Measurements from ENCODE around the gene HNRNPAB. TPM values are rescaled to one million over a fixed set of nuclear protein-coding genes. Genes with fewer than 3 reads are reported as not detected.

Gene HNRNPAB
- total RNA-seq, 1 donor: 40.9 TPM

DNA sequence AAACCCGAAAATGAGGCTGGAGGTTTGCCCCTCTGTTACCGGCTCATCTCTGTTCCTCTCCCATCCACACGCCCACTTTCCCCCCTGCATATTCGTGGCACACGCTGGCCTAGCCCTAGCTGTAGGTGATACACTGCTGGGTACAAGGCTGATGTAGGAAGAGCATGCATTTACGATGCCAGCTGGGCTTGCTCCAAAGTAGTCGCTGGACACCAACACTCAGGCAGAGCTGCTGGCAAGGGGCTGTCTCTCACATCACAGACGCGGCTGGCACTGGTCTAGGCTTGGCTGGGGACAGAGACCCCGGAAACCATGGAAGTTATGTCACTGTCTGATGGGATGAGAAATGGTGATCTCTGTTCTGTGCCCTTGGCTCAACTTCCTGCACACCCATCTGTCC, 38.1 kb downstream of the HNRNPAB start:
- TF ChIP-seq, protein P1, sequence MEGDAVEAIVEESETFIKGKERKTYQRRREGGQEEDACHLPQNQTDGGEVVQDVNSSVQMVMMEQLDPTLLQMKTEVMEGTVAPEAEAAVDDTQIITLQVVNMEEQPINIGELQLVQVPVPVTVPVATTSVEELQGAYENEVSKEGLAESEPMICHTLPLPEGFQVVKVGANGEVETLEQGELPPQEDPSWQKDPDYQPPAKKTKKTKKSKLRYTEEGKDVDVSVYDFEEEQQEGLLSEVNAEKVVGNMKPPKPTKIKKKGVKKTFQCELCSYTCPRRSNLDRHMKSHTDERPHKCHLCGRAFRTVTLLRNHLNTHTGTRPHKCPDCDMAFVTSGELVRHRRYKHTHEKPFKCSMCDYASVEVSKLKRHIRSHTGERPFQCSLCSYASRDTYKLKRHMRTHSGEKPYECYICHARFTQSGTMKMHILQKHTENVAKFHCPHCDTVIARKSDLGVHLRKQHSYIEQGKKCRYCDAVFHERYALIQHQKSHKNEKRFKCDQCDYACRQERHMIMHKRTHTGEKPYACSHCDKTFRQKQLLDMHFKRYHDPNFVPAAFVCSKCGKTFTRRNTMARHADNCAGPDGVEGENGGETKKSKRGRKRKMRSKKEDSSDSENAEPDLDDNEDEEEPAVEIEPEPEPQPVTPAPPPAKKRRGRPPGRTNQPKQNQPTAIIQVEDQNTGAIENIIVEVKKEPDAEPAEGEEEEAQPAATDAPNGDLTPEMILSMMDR (IDR thresholded peaks at IDR 0.05; ENCODE audit: extremely low read depth, low read depth, low read length): no peak
- Histone ChIP-seq H4K20me1 (ENCODE audit: insufficient read depth, low read length) (no peaks in the 10 kb centered on the region), H3K27me3 (ENCODE audit: insufficient read depth, low read length) (no peaks in the 10 kb centered on the region), H3K27ac (ENCODE audit: low read depth, low read length) (no peak overlapping the region), H3K79me2 (ENCODE audit: insufficient read depth, low read length) (no peaks in the 10 kb centered on the region), H3K4me1 (ENCODE audit: insufficient read depth, low read length) (no peaks in the 10 kb centered on the region), H3K36me3 (ENCODE audit: insufficient read depth, low read length) (no peaks in the 10 kb centered on the region), H3K9me3 (ENCODE audit: low read depth, low read length) (no peaks in the 10 kb centered on the region), H2AFZ (ENCODE audit: low read length) (no peak overlapping the region), H3K4me2 (ENCODE audit: insufficient read depth, low read length) (no peak overlapping the region), H3K4me3 (ENCODE audit: insufficient read depth, low read length) (no peak overlapping the region)
- peak; percentile 69 for DNase-seq (ENCODE audit: insufficient read length, low spot score, missing footprints)

DNA sequence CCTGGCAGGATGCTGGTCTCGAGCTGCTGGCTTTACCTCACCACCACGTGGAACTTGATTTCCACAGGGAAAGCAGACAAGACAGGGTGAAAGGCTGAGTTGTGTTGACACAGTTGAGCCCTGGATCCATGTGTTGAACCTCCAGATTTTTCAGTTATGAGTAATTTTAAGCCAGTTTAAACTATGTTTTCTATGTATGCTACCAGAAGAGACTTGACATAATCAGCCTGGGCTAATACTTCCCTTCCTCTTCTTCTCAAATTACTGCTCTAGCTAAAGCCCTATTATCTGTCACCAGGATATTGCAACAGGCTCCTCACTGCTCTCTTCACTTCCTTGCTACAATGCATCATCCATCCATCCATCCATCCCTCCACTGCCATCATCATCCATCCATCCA, 40.2 kb downstream of the HNRNPAB start:
- Histone ChIP-seq H3K4me3 (ENCODE audit: insufficient read depth, low read length) (no peak overlapping the region), H2AFZ (ENCODE audit: low read length) (no peak overlapping the region), H3K27ac (ENCODE audit: low read depth, low read length) (no peak overlapping the region), H3K36me3 (ENCODE audit: insufficient read depth, low read length) (no peaks in the 10 kb centered on the region), H4K20me1 (ENCODE audit: insufficient read depth, low read length) (no peaks in the 10 kb centered on the region), H3K4me1 (ENCODE audit: insufficient read depth, low read length) (peaks cover 3% of the 10 kb centered on the region), H3K4me2 (ENCODE audit: insufficient read depth, low read length) (no peak overlapping the region), H3K79me2 (ENCODE audit: insufficient read depth, low read length) (no peaks in the 10 kb centered on the region), H3K9me3 (ENCODE audit: low read depth, low read length) (no peaks in the 10 kb centered on the region), H3K27me3 (ENCODE audit: insufficient read depth, low read length) (no peaks in the 10 kb centered on the region)
- TF ChIP-seq, protein P1 (IDR thresholded peaks at IDR 0.05; ENCODE audit: extremely low read depth, low read depth, low read length): no peak
- peak; percentile 71 for DNase-seq (ENCODE audit: insufficient read length, low spot score, missing footprints)

GRCh38 chr5:178245389-178245788, 41.1 kb downstream of the HNRNPAB start:
- H3K4me2 ChIP-seq (ENCODE audit: insufficient read depth, low read length): no peak overlapping the region
- no peak for DNase-seq (ENCODE audit: insufficient read length, low spot score, missing footprints)
- peaks cover 5% of the 10 kb centered on the region for H3K4me1 ChIP-seq (ENCODE audit: insufficient read depth, low read length)
- H3K79me2 ChIP-seq (ENCODE audit: insufficient read depth, low read length): no peaks in the 10 kb centered on the region
- TF ChIP-seq, protein P1 (IDR thresholded peaks at IDR 0.05; ENCODE audit: extremely low read depth, low read depth, low read length): no peak
- H3K9me3 ChIP-seq (ENCODE audit: low read depth, low read length): no peaks in the 10 kb centered on the region
- H4K20me1 ChIP-seq (ENCODE audit: insufficient read depth, low read length): no peaks in the 10 kb centered on the region
- no peak overlapping the region for H2AFZ ChIP-seq (ENCODE audit: low read length)
- H3K27ac ChIP-seq (ENCODE audit: low read depth, low read length): no peak overlapping the region
- no peaks in the 10 kb centered on the region for H3K27me3 ChIP-seq (ENCODE audit: insufficient read depth, low read length)
- H3K36me3 ChIP-seq (ENCODE audit: insufficient read depth, low read length): no peaks in the 10 kb centered on the region
- H3K4me3 ChIP-seq (ENCODE audit: insufficient read depth, low read length): no peak overlapping the region

- Histone ChIP-seq H3K36me3 (ENCODE audit: insufficient read depth, low read length) (no peaks in the 10 kb centered on the region), H3K27ac (ENCODE audit: low read depth, low read length) (no peak overlapping the region), H3K4me1 (ENCODE audit: insufficient read depth, low read length) (peaks cover 5% of the 10 kb centered on the region), H3K4me2 (ENCODE audit: insufficient read depth, low read length) (no peak overlapping the region), H3K27me3 (ENCODE audit: insufficient read depth, low read length) (no peaks in the 10 kb centered on the region), H3K9me3 (ENCODE audit: low read depth, low read length) (no peaks in the 10 kb centered on the region), H3K4me3 (ENCODE audit: insufficient read depth, low read length) (no peak overlapping the region), H2AFZ (ENCODE audit: low read length) (no peak overlapping the region), H4K20me1 (ENCODE audit: insufficient read depth, low read length) (no peaks in the 10 kb centered on the region), H3K79me2 (ENCODE audit: insufficient read depth, low read length) (no peaks in the 10 kb centered on the region)
- DNase-seq (ENCODE audit: insufficient read length, low spot score, missing footprints): peak; percentile 49
- TF ChIP-seq, protein P1 (IDR thresholded peaks at IDR 0.05; ENCODE audit: extremely low read depth, low read depth, low read length): no peak
These were observed 42.4 kb downstream of the HNRNPAB start for GRCh38 chr5:178246624-178247279.
